Mesenchymal stem cell (in vitro differentiated cells and primary cell): ENCODE results near the gene NFATC1.

Experiments used
- DNase-seq: peaks from one replicate; pipeline ENCODE4 v3.0.0-alpha.2; 2013
- H2AFZ ChIP-seq: one replicate; pipeline ENCODE4 v1.6.1; 2013; ENCODE audit warnings: low read depth, mild to moderate bottlenecking, control low read depth, inconsistent platforms, low read length, moderate library complexity
- H2AK5ac ChIP-seq: 2 replicates; pipeline ENCODE4 v1.6.1; 2013; ENCODE audit warnings: low read length, moderate library complexity, mild to moderate bottlenecking, inconsistent platforms; ENCODE audit not compliant: severe bottlenecking
- H2BK120ac ChIP-seq: one replicate; pipeline ENCODE4 v1.6.1; 2013; ENCODE audit warnings: low read depth, mild to moderate bottlenecking, inconsistent platforms, low read length, moderate library complexity
- H2BK12ac ChIP-seq, 2 experiments: one replicate each; pipeline ENCODE4 v1.6.1; 2013; ENCODE audit warnings: inconsistent platforms in 2 of 2, low read length in 2 of 2, mild to moderate bottlenecking in 2 of 2, moderate library complexity in 2 of 2, control low read depth in 1 of 2
- H2BK15ac ChIP-seq: one replicate; pipeline ENCODE4 v1.6.1; 2013; ENCODE audit warnings: mild to moderate bottlenecking, low read depth, inconsistent platforms; ENCODE audit not compliant: poor library complexity, severe bottlenecking
- H2BK5ac ChIP-seq: 2 replicates; pipeline ENCODE4 v1.6.1; 2013; ENCODE audit warnings: low read depth, mild to moderate bottlenecking, low read length, control low read depth, inconsistent platforms; ENCODE audit not compliant: poor library complexity, severe bottlenecking
- H3K14ac ChIP-seq, 2 experiments: one replicate each; pipeline ENCODE4 v1.6.1; 2013; ENCODE audit warnings: inconsistent platforms in 2 of 2, low read length in 2 of 2, control low read depth in 1 of 2, mild to moderate bottlenecking in 1 of 2, moderate library complexity in 1 of 2
- H3K18ac ChIP-seq, 2 experiments: one replicate each; pipeline ENCODE4 v1.6.1; 2013; ENCODE audit warnings: inconsistent platforms in 2 of 2, low read length in 2 of 2, control low read depth in 1 of 2, low read depth in 1 of 2, mild to moderate bottlenecking in 1 of 2
- H3K23ac ChIP-seq, 2 experiments: one replicate each; pipeline ENCODE4 v1.6.1; 2013; ENCODE audit warnings: inconsistent platforms in 2 of 2, low read length in 2 of 2, mild to moderate bottlenecking in 2 of 2, moderate library complexity in 2 of 2, control low read depth in 1 of 2
- H3K27ac ChIP-seq: 2 replicates; pipeline ENCODE4 v1.5.1; 2013; ENCODE audit warnings: mild to moderate bottlenecking, moderate library complexity, low read length, control low read depth, inconsistent platforms; ENCODE audit not compliant: poor library complexity, severe bottlenecking
- H3K27me3 ChIP-seq, 2 experiments: 2 replicates each; pipeline versions ENCODE4 v1.6.1 to v1.7.0; 2013; ENCODE audit warnings: low read length in 2 of 2, mild to moderate bottlenecking in 2 of 2, moderate library complexity in 2 of 2, control low read depth in 1 of 2, inconsistent platforms in 1 of 2; ENCODE audit not compliant: control insufficient read depth in 1 of 2, insufficient read depth in 1 of 2
- H3K36me3 ChIP-seq, 2 experiments: 2 replicates each; pipeline versions ENCODE4 v1.6.1 to v1.7.0; 2013; ENCODE audit warnings: low read length in 2 of 2, control low read depth in 1 of 2, inconsistent platforms in 1 of 2, low read depth in 1 of 2, mild to moderate bottlenecking in 1 of 2; ENCODE audit not compliant: insufficient read depth in 2 of 2, control insufficient read depth in 1 of 2
- H3K4ac ChIP-seq, 2 experiments: one replicate each; pipeline ENCODE4 v1.6.1; 2013; ENCODE audit warnings: inconsistent platforms in 2 of 2, low read length in 2 of 2, mild to moderate bottlenecking in 2 of 2, moderate library complexity in 2 of 2, control low read depth in 1 of 2, low read depth in 1 of 2
- H3K4me1 ChIP-seq: 2 replicates; pipeline ENCODE4 v1.6.1; 2013; ENCODE audit warnings: low read depth, low read length, control low read depth; ENCODE audit not compliant: control insufficient read depth, insufficient read depth
- H3K4me2 ChIP-seq: 2 replicates; pipeline ENCODE4 v1.6.1; 2013; ENCODE audit warnings: low read length, mild to moderate bottlenecking, inconsistent platforms; ENCODE audit not compliant: poor library complexity, severe bottlenecking
- H3K4me3 ChIP-seq, 2 experiments: 2 replicates each; pipeline versions ENCODE4 v1.5.1 to v1.7.0; 2013; ENCODE audit warnings: low read length in 2 of 2, mild to moderate bottlenecking in 2 of 2, control low read depth in 1 of 2, low read depth in 1 of 2; ENCODE audit not compliant: insufficient read depth in 1 of 2
- H3K79me1 ChIP-seq: replicated peaks from 2 replicates; pipeline ENCODE4 v1.6.1; 2013; ENCODE audit warnings: mild to moderate bottlenecking, control low read depth, low read length, inconsistent platforms; ENCODE audit not compliant: poor library complexity, severe bottlenecking
- H3K9ac ChIP-seq: 2 replicates; pipeline ENCODE4 v1.7.0; 2013; ENCODE audit warnings: mild to moderate bottlenecking, low read length, moderate library complexity
- H3K9me3 ChIP-seq: 2 replicates; pipeline ENCODE4 v1.7.0; 2013; ENCODE audit warnings: mild to moderate bottlenecking, low read length; ENCODE audit not compliant: control insufficient read depth
- H4K8ac ChIP-seq: one replicate; pipeline ENCODE4 v1.6.1; 2013; ENCODE audit warnings: inconsistent platforms, mild to moderate bottlenecking, low read length, moderate library complexity
- H4K91ac ChIP-seq: one replicate; pipeline ENCODE4 v1.6.1; 2013; ENCODE audit warnings: mild to moderate bottlenecking, low read length, inconsistent platforms
- WGBS: methylation state at CpG from one replicate; pipeline ENCODE4 v1.1.7; 2013; ENCODE audit warnings: mixed read lengths; 5-methylcytosine and 5-hydroxymethylcytosine counted together

NFATC1 gene

DNA sequence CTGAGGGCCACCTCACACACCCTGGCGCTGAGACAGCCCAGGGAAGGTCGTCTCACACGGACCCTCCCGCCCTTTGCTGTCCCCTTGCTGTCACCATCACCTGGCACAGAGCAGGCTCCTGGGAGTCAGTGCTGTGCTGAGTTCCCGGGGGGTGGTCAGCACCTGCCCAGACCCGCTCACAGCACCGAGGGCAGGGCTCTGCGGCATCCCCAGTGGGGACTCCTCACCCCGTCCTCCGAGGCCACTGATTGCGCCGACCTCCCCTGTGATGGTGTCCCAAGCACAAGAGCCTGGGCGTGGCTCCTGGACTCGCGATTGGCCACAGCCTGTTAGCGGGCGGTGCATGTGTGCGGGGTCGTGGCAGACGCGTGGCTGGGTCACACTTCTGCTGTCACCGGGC lies 65.9 kb downstream of the NFATC1 start:
- H2BK15ac ChIP-seq = no peak overlapping the region
- H2BK12ac ChIP-seq = no peak overlapping the region
- H4K91ac ChIP-seq = peak overlapping the region; percentile 47
- no peaks in the 10 kb centered on the region for H3K27me3 ChIP-seq
- no peak for DNase-seq
- H3K27ac ChIP-seq = no peak overlapping the region
- H3K4me1 ChIP-seq = peaks cover 36% of the 10 kb centered on the region
- H2BK120ac ChIP-seq = no peak overlapping the region
- peaks cover 5 to 7% of the 10 kb centered on the region in 2 experiments for H3K36me3 ChIP-seq
- H2AFZ ChIP-seq = no peak overlapping the region
- WGBS = 96% methylated on average over 22 of the region's 22 CpGs
- H4K8ac ChIP-seq = peak overlapping the region; percentile 43
- H3K4me2 ChIP-seq = no peak overlapping the region
- no peak overlapping the region for H3K9ac ChIP-seq
- no peaks in the 10 kb centered on the region for H3K9me3 ChIP-seq
- H3K14ac ChIP-seq = no peak overlapping the region
- H3K23ac ChIP-seq = no peak overlapping the region
- no peak overlapping the region for H2AK5ac ChIP-seq
- H2BK5ac ChIP-seq = no peak overlapping the region
- no peak overlapping the region for H3K4me3 ChIP-seq
- no peak overlapping the region for H3K18ac ChIP-seq
- peak overlapping the region in 1 of 2 experiments; percentile 30 for H3K4ac ChIP-seq
- no peaks in the 10 kb centered on the region for H3K79me1 ChIP-seq

DNA sequence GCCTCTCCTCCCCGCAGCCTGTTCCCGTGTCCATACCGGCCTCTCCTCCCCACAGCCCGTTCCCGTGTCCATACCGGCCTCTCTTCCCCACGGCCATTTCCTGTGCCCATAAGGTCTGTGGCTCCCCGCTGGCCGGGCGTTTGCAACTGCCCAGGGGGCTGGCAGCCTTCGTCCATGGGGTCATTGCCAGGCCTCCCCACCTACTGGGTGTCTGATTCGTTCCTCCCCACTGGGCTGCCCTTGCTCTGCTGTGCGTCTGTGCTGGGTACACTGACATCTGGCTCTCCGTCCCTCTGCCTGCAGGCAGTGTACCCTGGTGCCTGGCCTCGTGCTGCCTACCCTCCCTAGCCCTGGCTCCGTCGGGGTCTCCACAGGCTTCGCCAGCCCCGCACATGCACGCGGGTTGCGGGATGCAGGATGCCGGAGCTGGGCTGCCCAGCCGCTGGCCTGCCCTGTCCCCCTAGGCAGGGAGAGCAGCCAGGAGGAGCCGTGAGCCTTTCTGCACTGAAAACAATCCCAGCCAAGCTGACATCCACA lies 67.8 kb downstream of the NFATC1 start:
- Histone ChIP-seq H3K4me1 (peaks cover 28% of the 10 kb centered on the region), H2AFZ (no peak overlapping the region), H3K27me3 (no peaks in the 10 kb centered on the region), H3K18ac (no peak overlapping the region), H3K9ac (no peak overlapping the region), H4K8ac (no peak overlapping the region), H3K79me1 (no peaks in the 10 kb centered on the region), H3K4ac (no peak overlapping the region), H3K27ac (no peak overlapping the region), H3K4me2 (no peak overlapping the region), H2BK5ac (no peak overlapping the region), H2AK5ac (no peak overlapping the region), H3K23ac (no peak overlapping the region), H4K91ac (no peak overlapping the region), H2BK15ac (no peak overlapping the region), H2BK120ac (no peak overlapping the region), H3K9me3 (no peaks in the 10 kb centered on the region), H3K14ac (no peak overlapping the region), H2BK12ac (no peak overlapping the region), H3K4me3 (no peak overlapping the region), H3K36me3 (peaks cover 7 to 10% of the 10 kb centered on the region in 2 experiments)
- DNase-seq = no peak
- WGBS = 95% methylated on average over 25 of the region's 25 CpGs

- Histone ChIP-seq H3K27me3 (no peaks in the 10 kb centered on the region), H4K91ac (no peak overlapping the region), H2BK5ac (no peak overlapping the region), H3K9ac (peak overlapping the region; percentile 26), H3K4me1 (peaks cover 14% of the 10 kb centered on the region), H3K23ac (no peak overlapping the region), H3K14ac (no peak overlapping the region), H2BK15ac (no peak overlapping the region), H2AFZ (no peak overlapping the region), H3K36me3 (peaks cover 7 to 14% of the 10 kb centered on the region in 2 experiments), H3K27ac (no peak overlapping the region), H3K4ac (no peak overlapping the region), H3K9me3 (no peaks in the 10 kb centered on the region), H3K79me1 (no peaks in the 10 kb centered on the region), H2BK120ac (no peak overlapping the region), H2BK12ac (no peak overlapping the region), H3K18ac (no peak overlapping the region), H3K4me2 (peak overlapping the region; percentile 19), H2AK5ac (no peak overlapping the region), H4K8ac (no peak overlapping the region), H3K4me3 (no peak overlapping the region)
- 83% methylated on average over 26 of the region's 26 CpGs for WGBS
- no peak for DNase-seq
These were observed 69.8 kb downstream of the NFATC1 start for GRCh38 chr18:79465392-79465991.

GRCh38 chr18:79466591-79466990 lies 70.9 kb downstream of the NFATC1 start:
- no peak overlapping the region for H3K14ac ChIP-seq
- no peak overlapping the region for H3K27ac ChIP-seq
- peaks cover 4 to 14% of the 10 kb centered on the region in 2 experiments for H3K36me3 ChIP-seq
- H2BK120ac ChIP-seq = no peak overlapping the region
- H2BK15ac ChIP-seq = no peak overlapping the region
- 97% methylated on average over 16 of the region's 16 CpGs for WGBS
- no peak overlapping the region for H3K18ac ChIP-seq
- H3K4me3 ChIP-seq = no peak overlapping the region
- no peak overlapping the region for H2BK12ac ChIP-seq
- H2BK5ac ChIP-seq = no peak overlapping the region
- no peak overlapping the region for H4K8ac ChIP-seq
- H3K27me3 ChIP-seq = peaks cover 0 to 6% of the 10 kb centered on the region in 2 experiments
- H3K4me1 ChIP-seq = peaks cover 10% of the 10 kb centered on the region
- H3K23ac ChIP-seq = no peak overlapping the region
- no peak overlapping the region for H4K91ac ChIP-seq
- H2AFZ ChIP-seq = no peak overlapping the region
- H3K9ac ChIP-seq = no peak overlapping the region
- no peak overlapping the region for H2AK5ac ChIP-seq
- no peak for DNase-seq
- H3K9me3 ChIP-seq = no peaks in the 10 kb centered on the region
- H3K4me2 ChIP-seq = no peak overlapping the region
- H3K79me1 ChIP-seq = no peaks in the 10 kb centered on the region
- no peak overlapping the region for H3K4ac ChIP-seq
